Measurements from ENCODE around the gene VOPP1. TPM values are rescaled to one million over a fixed set of nuclear protein-coding genes. Genes with fewer than 3 reads are reported as not detected.

The VOPP1 gene
- total RNA-seq, 1 experiment from 2014 or later, result 30.3 TPM

GRCh38 chr7:55483046-55483445 lies 89.3 kb downstream of the VOPP1 start:
- RAD21 ChIA-PET (ENCODE audit: low non-redundant PET in 1 of 2, low total read pairs in 2 of 2, uncharacterized antibody in 2 of 2, unreplicated experiment in 2 of 2), result no interaction called here
- Histone ChIP-seq H3K27ac (ENCODE audit: low read depth, low read length) (no peak overlapping the region), H3K36me3 (ENCODE audit: control insufficient read depth in 1 of 2, insufficient read depth in 2 of 2, low read length in 2 of 2) (no peaks in the 10 kb centered on the region), H3K9me3 (ENCODE audit: control insufficient read depth in 1 of 2, insufficient read depth in 1 of 2, low read depth in 1 of 2, low read length in 2 of 2) (no peaks in the 10 kb centered on the region), H3K9me2 (ENCODE audit: insufficient read depth) (no peaks in the 10 kb centered on the region), H3K9ac (ENCODE audit: low read length) (no peak overlapping the region), H3K79me2 (ENCODE audit: insufficient read depth, low read length) (no peaks in the 10 kb centered on the region), H2AFZ (ENCODE audit: low read depth, low read length, poor library complexity, severe bottlenecking) (no peak overlapping the region), H4K20me1 (ENCODE audit: insufficient read depth) (no peaks in the 10 kb centered on the region), H3K27me3 (ENCODE audit: insufficient read depth, low read length) (no peaks in the 10 kb centered on the region), H3K4me1 (ENCODE audit: control insufficient read depth in 1 of 2, insufficient read depth in 2 of 2, low read length in 2 of 2) (no peaks in the 10 kb centered on the region), H3K4me3 (replicated peaks in 1 of 2; ENCODE audit: low read depth in 1 of 2, low read length in 2 of 2) (no peak overlapping the region), H3K4me2 (ENCODE audit: low read length) (no peak overlapping the region)
- intact Hi-C loops (cut with micrococcal nuclease), result no loop called here
- BruUV-seq (replicated peaks), result no TSS peak
- POLR2A ChIA-PET, result no interaction called here
- DNase-seq (ENCODE audit: low read depth, low spot score) (no peak), ATAC-seq (no peak)
- TF ChIP-seq POLR2A (IDR thresholded peaks at IDR 0.05; ENCODE audit: borderline replicate concordance, extremely low read depth, insufficient read depth, insufficient read length) (no peak), ELF1 (IDR thresholded peaks at IDR 0.05; ENCODE audit: borderline replicate concordance, low read depth) (no peak), TCF7L2 (IDR thresholded peaks at IDR 0.05; ENCODE audit: borderline replicate concordance, extremely low read depth, insufficient read depth, insufficient read length) (no peak), EZH2phosphoT487 (IDR thresholded peaks at IDR 0.05; ENCODE audit: borderline replicate concordance) (no peak), EZH2 (IDR thresholded peaks at IDR 0.05) (no peak), FOSL1 (IDR thresholded peaks at IDR 0.05; ENCODE audit: low read depth) (no peak), RAD21 (IDR thresholded peaks at IDR 0.05; ENCODE audit: low read depth) (no peak), ZFX (IDR thresholded peaks at IDR 0.05) (no peak), EGR1 (IDR thresholded peaks at IDR 0.05; ENCODE audit: low read depth) (no peak), MAX (IDR thresholded peaks at IDR 0.05) (no peak), CBX3 (IDR thresholded peaks at IDR 0.05; ENCODE audit: low read depth) (no peak)
- CTCF ChIA-PET, result no interaction called here

GRCh38 chr7:55481155-55481554 lies 91.1 kb downstream of the VOPP1 start:
- Histone ChIP-seq H3K9me2 (ENCODE audit: insufficient read depth) (no peaks in the 10 kb centered on the region), H3K36me3 (ENCODE audit: control insufficient read depth in 1 of 2, insufficient read depth in 2 of 2, low read length in 2 of 2) (no peaks in the 10 kb centered on the region), H3K4me2 (ENCODE audit: low read length) (no peak overlapping the region), H3K9me3 (ENCODE audit: control insufficient read depth in 1 of 2, insufficient read depth in 1 of 2, low read depth in 1 of 2, low read length in 2 of 2) (no peaks in the 10 kb centered on the region), H4K20me1 (ENCODE audit: insufficient read depth) (no peaks in the 10 kb centered on the region), H3K27ac (ENCODE audit: low read depth, low read length) (no peak overlapping the region), H2AFZ (ENCODE audit: low read depth, low read length, poor library complexity, severe bottlenecking) (no peak overlapping the region), H3K4me3 (replicated peaks in 1 of 2; ENCODE audit: low read depth in 1 of 2, low read length in 2 of 2) (no peak overlapping the region), H3K27me3 (ENCODE audit: insufficient read depth, low read length) (no peaks in the 10 kb centered on the region), H3K9ac (ENCODE audit: low read length) (no peak overlapping the region), H3K79me2 (ENCODE audit: insufficient read depth, low read length) (no peaks in the 10 kb centered on the region), H3K4me1 (ENCODE audit: control insufficient read depth in 1 of 2, insufficient read depth in 2 of 2, low read length in 2 of 2) (no peaks in the 10 kb centered on the region)
- RAD21 ChIA-PET (ENCODE audit: low non-redundant PET in 1 of 2, low total read pairs in 2 of 2, uncharacterized antibody in 2 of 2, unreplicated experiment in 2 of 2), result no interaction called here
- no peak for DNase-seq (ENCODE audit: low read depth, low spot score)
- no peak for TF ChIP-seq SP1 (IDR thresholded peaks at IDR 0.05; ENCODE audit: low read depth)
- no peak for TF ChIP-seq CBX3 (IDR thresholded peaks at IDR 0.05; ENCODE audit: low read depth)
- TF ChIP-seq ZNF274 (IDR thresholded peaks at IDR 0.05; ENCODE audit: low read depth, low read length), result no peak
- TF ChIP-seq EZH2 (IDR thresholded peaks at IDR 0.05), result no peak
- TF ChIP-seq EGR1 (IDR thresholded peaks at IDR 0.05; ENCODE audit: low read depth), result no peak
- no peak for TF ChIP-seq SRF (IDR thresholded peaks at IDR 0.05; ENCODE audit: low read depth)
- no peak for TF ChIP-seq MAX (IDR thresholded peaks at IDR 0.05)
- no peak for TF ChIP-seq ELF1 (IDR thresholded peaks at IDR 0.05; ENCODE audit: borderline replicate concordance, low read depth)
- TF ChIP-seq FOSL1 (IDR thresholded peaks at IDR 0.05; ENCODE audit: low read depth), result no peak
- POLR2A ChIA-PET, result no interaction called here
- CTCF ChIA-PET, result no interaction called here
- BruUV-seq (replicated peaks), result no TSS peak
- no peak for ATAC-seq
- intact Hi-C loops (cut with micrococcal nuclease), result no loop called here

Measured in HCT116 (cell line).